ENCODE results near the gene SLX4IP. TPM values are rescaled to one million over a fixed set of nuclear protein-coding genes. Genes with fewer than 3 reads are reported as not detected.

SLX4IP gene
- total and polyA plus RNA-seq, 8 donors, result 1.00 to 4.6 (median 2.6) TPM

DNA sequence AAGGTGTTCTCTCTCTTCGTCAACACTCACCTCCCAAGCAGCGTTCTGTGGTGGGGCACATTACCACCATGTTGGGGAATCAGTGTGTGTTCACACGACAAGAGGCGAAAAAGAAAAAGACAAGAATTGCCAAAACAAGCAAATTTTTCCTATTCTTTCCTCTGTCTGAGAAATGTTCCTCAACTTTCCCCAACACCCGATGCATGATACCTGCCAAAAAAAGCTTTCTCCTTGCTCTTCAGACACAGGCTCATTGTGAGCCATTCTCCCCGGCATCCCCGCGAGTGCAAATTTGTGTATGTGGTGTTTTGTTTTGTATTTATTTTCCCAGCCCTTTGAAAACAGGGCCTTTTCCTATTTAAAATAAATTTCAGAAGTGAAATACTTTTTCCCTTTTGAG is 137.7 kb downstream of the SLX4IP start:
- DNase-seq, result no peak
- WGBS, 5 donors, result 85 to 97% (median 92%) methylated on average over 8 of the region's 8 CpGs
- H3K36me3 ChIP-seq, result no peaks in the 10 kb centered on the region
- no peaks in the 10 kb centered on the region for H3K9me3 ChIP-seq
- H3K27ac ChIP-seq, result no peak overlapping the region
- TF ChIP-seq, protein P1, sequence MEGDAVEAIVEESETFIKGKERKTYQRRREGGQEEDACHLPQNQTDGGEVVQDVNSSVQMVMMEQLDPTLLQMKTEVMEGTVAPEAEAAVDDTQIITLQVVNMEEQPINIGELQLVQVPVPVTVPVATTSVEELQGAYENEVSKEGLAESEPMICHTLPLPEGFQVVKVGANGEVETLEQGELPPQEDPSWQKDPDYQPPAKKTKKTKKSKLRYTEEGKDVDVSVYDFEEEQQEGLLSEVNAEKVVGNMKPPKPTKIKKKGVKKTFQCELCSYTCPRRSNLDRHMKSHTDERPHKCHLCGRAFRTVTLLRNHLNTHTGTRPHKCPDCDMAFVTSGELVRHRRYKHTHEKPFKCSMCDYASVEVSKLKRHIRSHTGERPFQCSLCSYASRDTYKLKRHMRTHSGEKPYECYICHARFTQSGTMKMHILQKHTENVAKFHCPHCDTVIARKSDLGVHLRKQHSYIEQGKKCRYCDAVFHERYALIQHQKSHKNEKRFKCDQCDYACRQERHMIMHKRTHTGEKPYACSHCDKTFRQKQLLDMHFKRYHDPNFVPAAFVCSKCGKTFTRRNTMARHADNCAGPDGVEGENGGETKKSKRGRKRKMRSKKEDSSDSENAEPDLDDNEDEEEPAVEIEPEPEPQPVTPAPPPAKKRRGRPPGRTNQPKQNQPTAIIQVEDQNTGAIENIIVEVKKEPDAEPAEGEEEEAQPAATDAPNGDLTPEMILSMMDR (IDR thresholded peaks at IDR 0.05), result no peak
- TF ChIP-seq POLR2AphosphoS5 (IDR thresholded peaks at IDR 0.05), result no peak
- intact Hi-C loops (cut with DNase I; ENCODE audit: low total_unique reads), result no loop called here
- peaks cover 0 to 11% (median 0%) of the 10 kb centered on the region in 4 donors for H3K4me1 ChIP-seq
- no peaks in the 10 kb centered on the region for H3K27me3 ChIP-seq
- H3K4me3 ChIP-seq, result no peak overlapping the region

DNA sequence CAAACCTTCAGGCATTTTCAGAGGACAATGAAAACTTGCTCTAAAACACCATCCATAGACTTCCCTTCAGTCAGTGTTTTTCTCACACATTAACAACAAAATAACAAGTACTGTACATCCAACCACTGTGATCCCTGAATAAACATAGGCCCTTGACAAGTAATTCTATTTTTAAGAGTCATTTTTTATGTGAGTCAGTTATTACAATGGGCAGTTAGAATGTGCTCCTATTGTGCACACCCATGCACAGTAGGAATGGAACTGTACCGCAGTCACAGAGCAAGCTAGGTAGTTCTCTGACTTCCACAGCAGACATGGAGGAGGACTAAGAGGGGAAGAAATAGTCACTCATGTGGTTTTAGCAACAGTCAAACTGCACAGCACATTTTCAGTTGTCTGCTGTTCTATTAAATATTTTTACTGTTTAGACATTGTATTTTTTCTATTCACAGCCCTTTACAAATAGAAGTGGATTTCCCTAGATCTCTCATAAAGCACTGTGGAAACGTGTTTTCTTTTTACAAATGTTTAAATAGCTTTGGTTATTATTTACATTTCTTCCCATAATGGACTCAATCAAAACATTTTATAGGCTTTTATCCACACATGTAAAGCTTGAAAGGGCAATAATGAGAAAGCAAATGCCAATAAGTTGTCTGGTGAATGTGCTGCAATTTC is 138.3 kb downstream of the SLX4IP start:
- 37 to 60% (median 56%) methylated on average over 2 of the region's 2 CpGs for WGBS, 5 donors
- intact Hi-C loops (cut with DNase I; ENCODE audit: low total_unique reads), result no loop called here
- Histone ChIP-seq H3K27me3 (no peaks in the 10 kb centered on the region), H3K9me3 (no peaks in the 10 kb centered on the region), H3K4me3 (no peak overlapping the region), H3K27ac (no peak overlapping the region), H3K36me3 (no peaks in the 10 kb centered on the region), H3K4me1 (peaks cover 0 to 11% (median 0%) of the 10 kb centered on the region in 4 donors)
- TF ChIP-seq, protein P1 (IDR thresholded peaks at IDR 0.05), result no peak
- TF ChIP-seq POLR2A (IDR thresholded peaks at IDR 0.05) (no peak), EP300 (IDR thresholded peaks at IDR 0.05) (no peak)
- no peak for DNase-seq

DNA sequence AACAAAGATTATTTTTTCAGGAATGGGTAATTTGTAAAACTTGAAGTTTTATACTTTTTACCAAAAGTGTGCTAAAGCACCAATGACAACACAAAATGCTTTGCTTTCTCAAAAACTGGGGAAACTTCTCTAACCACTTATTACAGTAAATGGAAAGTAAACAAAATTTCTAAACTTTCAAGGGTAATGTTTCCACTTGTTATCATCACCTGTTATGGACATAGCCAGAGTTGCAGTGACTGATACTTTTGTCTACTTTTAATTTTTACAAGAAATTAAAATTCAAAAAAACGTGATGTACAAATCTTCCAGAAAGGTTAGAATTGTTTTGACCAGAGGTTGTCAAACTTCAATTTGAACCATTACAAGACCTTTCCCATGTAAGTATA is 138.8 kb downstream of the SLX4IP start:
- no peaks in the 10 kb centered on the region for H3K27me3 ChIP-seq
- DNase-seq, result no peak
- no peaks in the 10 kb centered on the region for H3K9me3 ChIP-seq
- TF ChIP-seq, protein P1 (IDR thresholded peaks at IDR 0.05), result no peak
- no peak for TF ChIP-seq EP300 (IDR thresholded peaks at IDR 0.05)
- TF ChIP-seq POLR2A (IDR thresholded peaks at IDR 0.05), result no peak
- TF ChIP-seq POLR2AphosphoS5 (IDR thresholded peaks at IDR 0.05), result no peak
- H3K4me1 ChIP-seq, result peaks cover 0 to 11% (median 0%) of the 10 kb centered on the region in 4 donors
- H3K36me3 ChIP-seq, result no peaks in the 10 kb centered on the region
- intact Hi-C loops (cut with DNase I; ENCODE audit: low total_unique reads), result no loop called here
- WGBS, 5 donors, result 21 to 58% (median 44%) methylated on average over 1 of the region's 1 CpG
- H3K4me3 ChIP-seq, result no peak overlapping the region
- no peak overlapping the region for H3K27ac ChIP-seq

DNA sequence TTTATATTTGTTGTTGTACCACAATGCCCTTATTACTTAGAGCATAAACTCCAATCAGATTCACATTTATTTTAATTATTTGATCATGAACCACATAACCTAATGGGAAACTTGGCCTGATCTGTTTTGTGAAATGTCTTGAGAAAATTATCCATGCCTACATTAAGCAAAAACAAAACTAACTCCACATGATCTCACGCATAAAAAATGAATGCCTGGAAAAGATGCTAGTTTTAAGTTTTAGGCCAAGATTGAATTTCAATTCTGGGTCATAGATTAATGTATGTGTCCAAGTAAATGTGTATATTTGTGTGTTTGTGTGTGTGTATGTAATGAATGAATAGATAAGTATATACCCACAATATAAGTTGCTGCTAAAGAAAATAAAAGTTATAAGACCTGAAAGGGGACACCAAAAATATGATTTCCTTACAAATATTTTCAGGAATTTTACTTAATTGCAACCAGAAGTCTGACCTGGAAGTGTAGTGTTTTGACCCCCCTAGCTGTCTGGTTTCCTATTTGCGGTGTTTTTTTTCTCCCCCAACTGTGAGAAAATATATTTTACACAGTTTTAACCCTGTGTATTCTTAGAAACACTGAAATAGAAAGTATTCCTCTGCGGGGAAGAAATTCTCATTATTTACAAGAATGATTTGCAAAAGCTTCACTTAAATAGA is 141.4 kb downstream of the SLX4IP start:
- intact Hi-C loops (cut with DNase I; ENCODE audit: low total_unique reads), result no loop called here
- TF ChIP-seq EP300 (IDR thresholded peaks at IDR 0.05), result no peak
- TF ChIP-seq, protein P1 (IDR thresholded peaks at IDR 0.05), result no peak
- no peak for TF ChIP-seq POLR2A (IDR thresholded peaks at IDR 0.05)
- no peak for TF ChIP-seq POLR2AphosphoS5 (IDR thresholded peaks at IDR 0.05)
- no peaks in the 10 kb centered on the region for H3K27me3 ChIP-seq
- H3K27ac ChIP-seq, result no peak overlapping the region
- peak in 1 of 2 donors; percentile 42 for DNase-seq
- H3K4me3 ChIP-seq, result no peak overlapping the region
- H3K4me1 ChIP-seq, result peaks cover 0 to 11% (median 0%) of the 10 kb centered on the region in 4 donors
- 83 to 92% (median 85%) methylated on average over 3 of the region's 3 CpGs for WGBS, 5 donors
- no peaks in the 10 kb centered on the region for H3K36me3 ChIP-seq
- H3K9me3 ChIP-seq, result no peaks in the 10 kb centered on the region
